ENCODE results near the gene DPP4. TPM values are rescaled to one million over a fixed set of nuclear protein-coding genes. Genes with fewer than 3 reads are reported as not detected.
"Not testable (repeated sequence)": the region's sequence is repeated elsewhere in the genome, so short reads cannot be mapped to it uniquely, and the experiment has no call there.

DPP4 gene
- total and polyA plus RNA-seq, 7 donors: 1.2 to 11.9 (median 6.9) TPM

- H3K4me1 ChIP-seq: no peaks in the 10 kb centered on the region
- no peaks in the 10 kb centered on the region for H3K36me3 ChIP-seq
- H3K9me3 ChIP-seq: no peaks in the 10 kb centered on the region
- H3K27ac ChIP-seq: no peak overlapping the region
- TF ChIP-seq POLR2AphosphoS5 (IDR thresholded peaks at IDR 0.05) (no peak), EP300 (IDR thresholded peaks at IDR 0.05) (no peak), CTCF (IDR thresholded peaks at IDR 0.05) (no peak), POLR2A (IDR thresholded peaks at IDR 0.05) (no peak)
- 45% methylated on average over 3 of the region's 3 CpGs for WGBS, 2 donors
- no peaks in the 10 kb centered on the region for H3K27me3 ChIP-seq
- no peak overlapping the region for H3K4me3 ChIP-seq
- intact Hi-C loops (cut with DNase I): no loop called here
- DNase-seq: no peak
These were observed 117.3 kb downstream of the DPP4 start for GRCh38 chr2:161956738-161957137.

- Histone ChIP-seq H3K4me1 (no peaks in the 10 kb centered on the region), H3K36me3 (no peaks in the 10 kb centered on the region), H3K27me3 (no peaks in the 10 kb centered on the region), H3K9me3 (no peaks in the 10 kb centered on the region), H3K4me3 (no peak overlapping the region), H3K27ac (no peak overlapping the region)
- no peak for TF ChIP-seq POLR2AphosphoS5 (IDR thresholded peaks at IDR 0.05)
- TF ChIP-seq EP300 (IDR thresholded peaks at IDR 0.05): no peak
- TF ChIP-seq CTCF (IDR thresholded peaks at IDR 0.05): no peak
- TF ChIP-seq POLR2A (IDR thresholded peaks at IDR 0.05): no peak
- no peak for DNase-seq
- intact Hi-C loops (cut with DNase I): no loop called here
These were observed 118.8 kb downstream of the DPP4 start for GRCh38 chr2:161955211-161955610.

- H3K4me1 ChIP-seq: no peaks in the 10 kb centered on the region
- TF ChIP-seq POLR2AphosphoS5 (IDR thresholded peaks at IDR 0.05) (no peak), POLR2A (IDR thresholded peaks at IDR 0.05) (no peak), EP300 (IDR thresholded peaks at IDR 0.05) (no peak), CTCF (IDR thresholded peaks at IDR 0.05) (no peak)
- no peaks in the 10 kb centered on the region for H3K9me3 ChIP-seq
- no peak for DNase-seq
- H3K36me3 ChIP-seq: no peaks in the 10 kb centered on the region
- intact Hi-C loops (cut with DNase I): no loop called here
- no peak overlapping the region for H3K4me3 ChIP-seq
- no peak overlapping the region for H3K27ac ChIP-seq
- H3K27me3 ChIP-seq: no peaks in the 10 kb centered on the region
These were observed 119.9 kb downstream of the DPP4 start for GRCh38 chr2:161954103-161954502.

GRCh38 chr2:161953367-161953766 is 120.6 kb downstream of the DPP4 start:
- intact Hi-C loops (cut with DNase I); DNase-seq; H3K27me3 ChIP-seq; H3K9me3 ChIP-seq; H3K27ac ChIP-seq; H3K36me3 ChIP-seq; H3K4me1 ChIP-seq; H3K4me3 ChIP-seq: not testable (repeated sequence)
- 90 to 93% methylated on average over 9 of the region's 9 CpGs for WGBS, 2 donors

GRCh38 chr2:161952783-161953191 is 121.2 kb downstream of the DPP4 start:
- no peak for DNase-seq
- H3K27ac ChIP-seq: no peak overlapping the region
- H3K36me3 ChIP-seq: no peaks in the 10 kb centered on the region
- no peaks in the 10 kb centered on the region for H3K27me3 ChIP-seq
- TF ChIP-seq CTCF (IDR thresholded peaks at IDR 0.05): no peak
- H3K4me1 ChIP-seq: no peaks in the 10 kb centered on the region
- WGBS, 2 donors: 64 to 67% methylated on average over 4 of the region's 4 CpGs
- H3K4me3 ChIP-seq: no peak overlapping the region
- intact Hi-C loops (cut with DNase I): no loop called here
- no peaks in the 10 kb centered on the region for H3K9me3 ChIP-seq
